B cell (primary cell): Measurements from ENCODE around the gene CXCL13. TPM values are rescaled to one million over a fixed set of nuclear protein-coding genes. Genes with fewer than 3 reads are reported as not detected.
A peak's percentile ranks its signal among the peaks of the same experiment; 100 is the strongest.

ENCODE experiments used
- ATAC-seq: fragments of 200-7000 bp; cut with Tn5 transposase; one replicate; pipeline ENCODE4 v1.10.0; 2021; ENCODE audit warnings: low read depth, mild to moderate bottlenecking, moderate number of reproducible peaks, moderate library complexity
- CTCF ChIA-PET: fragments of 350-600 bp; sonication (Branson Sonifier 250); formaldehyde crosslinking; loops from one replicate; lab custom pipeline; 2021; ENCODE audit warnings: antibody characterized with exemption, inconsistent platforms; lab: Charles Lee
- POLR2A ChIA-PET: fragments of 350-600 bp; sonication (Branson Sonifier 250); formaldehyde crosslinking; loops from one replicate; lab custom pipeline; 2021; ENCODE audit warnings: antibody characterized with exemption; lab: Charles Lee
- DNase-seq: peaks from one replicate; pipeline ENCODE4 v3.0.0; 2013
- H2AFZ ChIP-seq: 2 replicates; pipeline ENCODE4 v1.6.1; 2012; ENCODE audit warnings: mild to moderate bottlenecking, low read depth, low read length; ENCODE audit not compliant: insufficient read depth, poor library complexity, severe bottlenecking
- H3K27ac ChIP-seq, 2 donors: 1 replicate in 1 of 2; 2 replicates in 1 of 2; pipeline ENCODE4 v1.5.1; 2012 to 2013; ENCODE audit warnings: low read length in 2 of 2, mild to moderate bottlenecking in 2 of 2, moderate library complexity in 1 of 2
- H3K27me3 ChIP-seq, 4 experiments: fragments of 200-600 bp in 1 of 4; sonication (generic) in 1 of 4; replicated peaks in 1 of 4; 1 replicate in 2 of 4; 2 replicates in 2 of 4; pipeline versions ENCODE4 v1.6.1 to v1.7.0; 2013 to 2016; ENCODE audit warnings: low read length in 3 of 4, mild to moderate bottlenecking in 2 of 4, mixed read lengths in 1 of 4, moderate library complexity in 1 of 4; ENCODE audit not compliant: insufficient read depth in 4 of 4, control insufficient read depth in 3 of 4; ENCODE audit errors: control extremely low read depth in 1 of 4
- H3K36me3 ChIP-seq, 2 experiments: replicated peaks in 1 of 2; 1 replicate in 1 of 2; 2 replicates in 1 of 2; pipeline versions ENCODE4 v1.6.1 to v1.7.1; 2013; ENCODE audit warnings: low read length in 1 of 2; ENCODE audit not compliant: insufficient read depth in 2 of 2, control insufficient read depth in 1 of 2; ENCODE audit errors: control extremely low read depth in 1 of 2, extremely low read depth in 1 of 2
- H3K4me1 ChIP-seq, 2 donors: fragments of 200-600 bp in 1 of 2; sonication (generic) in 1 of 2; 1 replicate in 1 of 2; 2 replicates in 1 of 2; pipeline versions ENCODE4 v1.5.1 to v1.6.1; 2013 to 2017; ENCODE audit warnings: low read length in 2 of 2; ENCODE audit not compliant: control insufficient read depth in 2 of 2, insufficient read depth in 2 of 2
- H3K4me2 ChIP-seq: replicated peaks from 2 replicates; pipeline ENCODE3; 2012; ENCODE audit warnings: mild to moderate bottlenecking, low read depth, low read length; ENCODE audit not compliant: poor library complexity, severe bottlenecking
- H3K4me3 ChIP-seq, 5 experiments: fragments of 200-600 bp in 1 of 5; sonication (generic) in 1 of 5; 1 replicate in 3 of 5; 2 replicates in 2 of 5; pipeline versions ENCODE4 v1.5.1 to v1.7.0; 2011 to 2016; ENCODE audit warnings: low read length in 4 of 5, mild to moderate bottlenecking in 4 of 5, low read depth in 2 of 5, control low read depth in 1 of 5, moderate library complexity in 1 of 5; ENCODE audit not compliant: insufficient read depth in 1 of 5; ENCODE audit errors: control extremely low read depth in 1 of 5, extremely low read depth in 1 of 5
- H3K79me2 ChIP-seq: fragments of 200-600 bp; sonication (generic); one replicate; pipeline ENCODE4 v1.6.0; 2016; ENCODE audit warnings: low read length; ENCODE audit not compliant: control insufficient read depth, insufficient read depth
- H3K9ac ChIP-seq: fragments of 200-600 bp; sonication (generic); 2 replicates; pipeline ENCODE4 v1.6.1; 2017; ENCODE audit warnings: mild to moderate bottlenecking, low read length, moderate library complexity
- H3K9me3 ChIP-seq, 3 donors: one replicate each; pipeline versions ENCODE4 v1.6.1 to v1.7.1; 2013; ENCODE audit warnings: low read length in 2 of 3; ENCODE audit not compliant: control insufficient read depth in 2 of 3, insufficient read depth in 1 of 3; ENCODE audit errors: control extremely low read depth in 1 of 3
- H4K20me1 ChIP-seq: 2 replicates; pipeline ENCODE4 v1.6.0; 2012; ENCODE audit warnings: mild to moderate bottlenecking, low read length; ENCODE audit not compliant: insufficient read depth, control insufficient read depth, poor library complexity, severe bottlenecking
- H3K27ac Mint-ChIP-seq: one replicate; pipeline ENCODE4 v1.8.0; 2021; ENCODE audit warnings: mixed read lengths
- H3K27me3 Mint-ChIP-seq: one replicate; pipeline ENCODE4 v1.8.0; 2021; ENCODE audit warnings: mixed read lengths
- H3K4me1 Mint-ChIP-seq: one replicate; pipeline ENCODE4 v1.8.0; 2021; ENCODE audit warnings: mixed read lengths
- H3K4me3 Mint-ChIP-seq: one replicate; pipeline ENCODE4 v1.8.0; 2021; ENCODE audit warnings: mixed read lengths
- H3K9me3 Mint-ChIP-seq: one replicate; pipeline ENCODE4 v1.8.0; 2022; ENCODE audit warnings: mixed read lengths; ENCODE audit not compliant: insufficient read depth
- EZH2 ChIP-seq: IDR thresholded peaks from 2 replicates; pipeline ENCODE4 v1.6.1; 2012; ENCODE audit warnings: borderline replicate concordance, low read depth, mild to moderate bottlenecking, moderate library complexity, low read length; ENCODE audit not compliant: insufficient read depth, poor library complexity, severe bottlenecking
- WGBS: methylation state at CpG from one replicate; pipeline ENCODE4 v1.1.5; 2013; ENCODE audit warnings: missing lambda C conversion rate; ENCODE audit not compliant: insufficient coverage; 5-methylcytosine and 5-hydroxymethylcytosine counted together
- intact Hi-C: fragments of 100-400 bp; cut with micrococcal nuclease; formaldehyde crosslinking; loops from one replicate; pipeline ENCODE4 v1.10.0; 2022
- polyA plus RNA-seq: library from polyadenylated mRNA; depleted of rRNA; stranded (reverse); fragments of >200 nt; gene quantifications from 2 replicates; pipeline ENCODE4 v1.2.3, GENCODE V29; 2012
- total RNA-seq, 2 donors: library from RNA; stranded (reverse); fragments of 120-200 nt in 1 of 2; gene quantifications; 1 replicate in 1 of 2; 2 replicates in 1 of 2; pipeline versions ENCODE4 v1.2.3 to v1.2.4, GENCODE V29; 2013 to 2022
- TF ChIP-seq, protein P1 (sequence below): fragments of 200-600 bp; IDR thresholded peaks from one replicate; pipeline ENCODE4 v1.8.0; 2022; ENCODE audit warnings: antibody characterized with exemption, mild to moderate bottlenecking

The CXCL13 gene
- total and polyA plus RNA-seq, 2 donors (not counting 1 experiment from before 2014, with no cell fraction given): not detected

DNA sequence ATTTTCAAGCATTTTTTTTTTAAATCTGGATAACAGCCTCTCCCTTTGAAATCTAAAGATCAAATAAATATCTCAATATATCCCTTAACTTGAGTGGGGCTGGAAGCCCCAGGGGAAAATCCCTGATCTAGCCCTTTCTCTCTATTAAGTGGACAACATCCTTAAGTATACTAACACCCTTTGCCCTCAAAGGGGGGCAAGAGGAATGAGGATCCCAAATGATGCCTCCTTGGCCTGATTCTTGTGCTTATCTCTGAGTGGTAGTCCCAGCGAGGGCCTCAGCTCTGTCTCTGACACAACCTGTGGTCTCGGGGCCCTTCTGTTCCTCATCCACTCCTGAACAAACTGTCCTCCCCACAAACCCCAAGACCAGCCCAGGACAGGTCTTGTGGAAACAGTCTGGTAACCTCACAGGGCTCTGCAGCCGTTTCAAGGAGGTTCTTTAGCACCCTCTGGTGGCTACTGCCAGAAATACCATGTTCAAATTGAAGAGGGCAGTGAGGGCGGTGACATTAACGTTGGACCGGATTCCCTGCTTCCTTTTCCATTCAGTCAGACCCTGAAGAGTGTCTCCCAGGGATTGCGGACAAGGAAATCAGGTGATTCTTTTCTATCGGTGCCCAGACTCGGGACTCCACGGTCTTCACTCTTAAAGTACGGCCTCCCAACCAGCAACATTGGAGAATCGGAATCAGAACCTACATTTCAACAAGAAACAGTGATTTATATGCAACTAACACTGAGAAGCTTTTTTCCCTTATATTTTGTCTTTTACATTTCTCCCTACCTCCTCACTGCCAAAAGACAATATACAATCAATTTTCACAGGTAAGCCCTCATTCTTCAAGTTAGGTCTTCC lies 13.0 kb downstream of the CXCL13 start:
- Mint-ChIP-seq H3K4me3 (no peak overlapping the region), H3K27ac (no peak overlapping the region), H3K4me1 (peaks cover 4% of the 10 kb centered on the region), H3K9me3 (no peaks in the 10 kb centered on the region), H3K27me3 (peaks cover 9% of the 10 kb centered on the region)
- no peaks in the 10 kb centered on the region for H4K20me1 ChIP-seq
- H3K36me3 ChIP-seq: no peaks in the 10 kb centered on the region
- CTCF ChIA-PET: interaction anchor here (0.8 to 2.6 kb wide), 13 partner anchors 8 to 378 kb away, joined by 3 to 13 read pairs (median 3); no protein-coding TSS in a partner anchor
- H3K9me3 ChIP-seq: no peaks in the 10 kb centered on the region
- peaks cover 0 to 3% of the 10 kb centered on the region in 2 donors for H3K4me1 ChIP-seq
- 18% methylated on average over 12 of the region's 12 CpGs for WGBS
- POLR2A ChIA-PET: no interaction called here
- intact Hi-C loops: no loop called here
- no peak overlapping the region for H3K27ac ChIP-seq
- no peak overlapping the region for H3K4me3 ChIP-seq
- no peak overlapping the region for H2AFZ ChIP-seq
- peak overlapping the region; percentile 26 for H3K4me2 ChIP-seq
- no peak overlapping the region for H3K9ac ChIP-seq
- DNase-seq (peak; percentile 65), ATAC-seq (peak; percentile 69)
- H3K27me3 ChIP-seq: no peaks in the 10 kb centered on the region
- no peaks in the 10 kb centered on the region for H3K79me2 ChIP-seq
- TF ChIP-seq, protein P1, sequence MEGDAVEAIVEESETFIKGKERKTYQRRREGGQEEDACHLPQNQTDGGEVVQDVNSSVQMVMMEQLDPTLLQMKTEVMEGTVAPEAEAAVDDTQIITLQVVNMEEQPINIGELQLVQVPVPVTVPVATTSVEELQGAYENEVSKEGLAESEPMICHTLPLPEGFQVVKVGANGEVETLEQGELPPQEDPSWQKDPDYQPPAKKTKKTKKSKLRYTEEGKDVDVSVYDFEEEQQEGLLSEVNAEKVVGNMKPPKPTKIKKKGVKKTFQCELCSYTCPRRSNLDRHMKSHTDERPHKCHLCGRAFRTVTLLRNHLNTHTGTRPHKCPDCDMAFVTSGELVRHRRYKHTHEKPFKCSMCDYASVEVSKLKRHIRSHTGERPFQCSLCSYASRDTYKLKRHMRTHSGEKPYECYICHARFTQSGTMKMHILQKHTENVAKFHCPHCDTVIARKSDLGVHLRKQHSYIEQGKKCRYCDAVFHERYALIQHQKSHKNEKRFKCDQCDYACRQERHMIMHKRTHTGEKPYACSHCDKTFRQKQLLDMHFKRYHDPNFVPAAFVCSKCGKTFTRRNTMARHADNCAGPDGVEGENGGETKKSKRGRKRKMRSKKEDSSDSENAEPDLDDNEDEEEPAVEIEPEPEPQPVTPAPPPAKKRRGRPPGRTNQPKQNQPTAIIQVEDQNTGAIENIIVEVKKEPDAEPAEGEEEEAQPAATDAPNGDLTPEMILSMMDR: peak; percentile 93
- TF ChIP-seq EZH2: no peak

DNA sequence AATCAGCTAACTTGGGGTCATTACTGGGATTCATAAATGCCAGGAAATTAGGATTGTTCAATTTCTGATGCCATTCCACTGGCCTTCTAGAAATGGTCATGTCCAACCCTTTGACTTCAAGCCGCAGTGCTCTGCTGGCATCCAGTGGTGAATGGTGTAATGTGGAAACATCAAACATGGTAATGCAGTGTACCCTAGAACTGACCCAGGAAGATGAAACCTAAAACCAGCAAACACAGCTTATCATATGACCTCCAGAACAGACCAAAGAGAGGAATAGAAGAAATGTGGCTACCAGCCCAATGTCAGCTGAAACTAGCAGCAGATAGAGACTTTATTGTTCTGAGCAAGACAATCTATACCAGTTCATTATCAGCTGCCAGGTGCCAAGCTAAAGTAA lies 13.8 kb downstream of the CXCL13 start:
- Histone ChIP-seq H3K4me1 (peaks cover 0 to 3% of the 10 kb centered on the region in 2 donors), H3K9me3 (no peaks in the 10 kb centered on the region), H4K20me1 (no peaks in the 10 kb centered on the region), H3K79me2 (no peaks in the 10 kb centered on the region), H2AFZ (no peak overlapping the region), H3K27me3 (no peaks in the 10 kb centered on the region), H3K4me2 (no peak overlapping the region), H3K4me3 (no peak overlapping the region), H3K27ac (no peak overlapping the region), H3K9ac (no peak overlapping the region), H3K36me3 (no peaks in the 10 kb centered on the region)
- intact Hi-C loops: no loop called here
- Mint-ChIP-seq H3K27me3 (peaks cover 9% of the 10 kb centered on the region), H3K4me1 (peaks cover 4% of the 10 kb centered on the region), H3K4me3 (no peak overlapping the region), H3K9me3 (no peaks in the 10 kb centered on the region), H3K27ac (no peak overlapping the region)
- ATAC-seq: no peak
- no peak for TF ChIP-seq EZH2
- TF ChIP-seq, protein P1: no peak
- no CpG with 5 or more reads among the region's 1 CpG for WGBS
- ChIA-PET CTCF (interaction anchor here (0.6 to 2.6 kb wide), 19 partner anchors 8 to 1519 kb away, joined by 3 to 13 read pairs (median 3); no protein-coding TSS in a partner anchor), POLR2A (no interaction called here)
- DNase-seq: no peak
